HEK293 (cell line): Measurements from ENCODE around the gene WAPL.

Experiments
- BCL6B ChIP-seq: fragments of 450-650 bp; formaldehyde crosslinking; IDR thresholded peaks from 2 replicates; pipeline ENCODE4 v1.5.1; 2017; ENCODE audit warnings: missing biosample characterization, missing genetic modification characterization
- GFI1B ChIP-seq: fragments of 450-650 bp; formaldehyde crosslinking; IDR thresholded peaks from 2 replicates; pipeline ENCODE4 v1.5.1; 2016; ENCODE audit warnings: missing biosample characterization, missing genetic modification characterization
- HOXC10 ChIP-seq: sonication (generic); formaldehyde crosslinking; IDR thresholded peaks from 2 replicates; pipeline ENCODE4 v1.8.1; 2023; ENCODE audit warnings: mild to moderate bottlenecking, missing genetic modification reagents
- INSM2 ChIP-seq: fragments of 450-650 bp; formaldehyde crosslinking; IDR thresholded peaks from 2 replicates; pipeline ENCODE4 v1.5.1; 2016; ENCODE audit warnings: missing biosample characterization, missing genetic modification characterization
- KLF7 ChIP-seq: fragments of 450-650 bp; formaldehyde crosslinking; IDR thresholded peaks from 2 replicates; pipeline ENCODE4 v1.5.1; 2016; ENCODE audit warnings: missing biosample characterization, missing genetic modification characterization, borderline replicate concordance
- KLF8 ChIP-seq: fragments of 450-650 bp; formaldehyde crosslinking; IDR thresholded peaks from 2 replicates; pipeline ENCODE4 v1.5.1; 2016; ENCODE audit warnings: missing biosample characterization, missing genetic modification characterization
- SCRT2 ChIP-seq: fragments of 450-650 bp; formaldehyde crosslinking; IDR thresholded peaks from 2 replicates; pipeline ENCODE4 v1.5.1; 2016; ENCODE audit warnings: missing biosample characterization, missing genetic modification characterization
- SP3 ChIP-seq: fragments of 450-650 bp; formaldehyde crosslinking; IDR thresholded peaks from 2 replicates; pipeline ENCODE4 v1.5.1; 2016; ENCODE audit warnings: missing biosample characterization, missing genetic modification characterization
- TSHZ1 ChIP-seq: fragments of 450-650 bp; formaldehyde crosslinking; IDR thresholded peaks from 2 replicates; pipeline ENCODE4 v1.5.1; 2016; ENCODE audit warnings: missing biosample characterization, missing genetic modification characterization, borderline replicate concordance
- WT1 ChIP-seq: fragments of 450-650 bp; formaldehyde crosslinking; IDR thresholded peaks from 2 replicates; pipeline ENCODE4 v1.5.1; 2016; ENCODE audit warnings: missing biosample characterization, missing genetic modification characterization
- ZBTB21 ChIP-seq: fragments of 450-650 bp; formaldehyde crosslinking; IDR thresholded peaks from 2 replicates; pipeline ENCODE4 v1.5.1; 2017; ENCODE audit warnings: missing biosample characterization, missing genetic modification characterization
- ZFP37 ChIP-seq: fragments of 450-650 bp; formaldehyde crosslinking; IDR thresholded peaks from 2 replicates; pipeline ENCODE4 v1.5.1; 2016; ENCODE audit warnings: missing biosample characterization, missing genetic modification characterization
- ZFP69B ChIP-seq: fragments of 450-650 bp; formaldehyde crosslinking; IDR thresholded peaks from 2 replicates; pipeline ENCODE4 v1.5.1; 2016; ENCODE audit warnings: missing biosample characterization, missing genetic modification characterization
- ZNF112 ChIP-seq: fragments of 450-650 bp; formaldehyde crosslinking; IDR thresholded peaks from 2 replicates; pipeline ENCODE4 v1.5.0; 2017; ENCODE audit warnings: missing biosample characterization, missing genetic modification characterization
- ZNF16 ChIP-seq: fragments of 450-650 bp; formaldehyde crosslinking; IDR thresholded peaks from 2 replicates; pipeline ENCODE4 v1.5.1; 2016; ENCODE audit warnings: low read depth, missing biosample characterization, missing genetic modification characterization
- ZNF184 ChIP-seq: fragments of 450-650 bp; IDR thresholded peaks from 2 replicates; pipeline ENCODE4 v1.5.1; 2018; ENCODE audit warnings: missing biosample characterization, mild to moderate bottlenecking, missing genetic modification characterization
- ZNF19 ChIP-seq: fragments of 450-650 bp; formaldehyde crosslinking; IDR thresholded peaks from 2 replicates; pipeline ENCODE4; 2016; ENCODE audit warnings: missing biosample characterization, missing genetic modification characterization, low read depth
- ZNF202 ChIP-seq: fragments of 450-650 bp; formaldehyde crosslinking; IDR thresholded peaks from 2 replicates; pipeline ENCODE4 v1.5.1; 2016; ENCODE audit warnings: missing biosample characterization, missing genetic modification characterization, borderline replicate concordance
- ZNF211 ChIP-seq: fragments of 450-650 bp; formaldehyde crosslinking; IDR thresholded peaks from 2 replicates; pipeline ENCODE4 v1.5.1; 2016; ENCODE audit warnings: low read depth, missing biosample characterization, missing genetic modification characterization
- ZNF26 ChIP-seq: fragments of 450-650 bp; formaldehyde crosslinking; IDR thresholded peaks from 2 replicates; pipeline ENCODE4 v1.5.1; 2016; ENCODE audit warnings: missing biosample characterization, missing genetic modification characterization
- ZNF274 ChIP-seq, 2 experiments: fragments of 200-500 bp in 1 of 2; fragments of 450-650 bp in 1 of 2; sonication (Bioruptor generic) in 1 of 2; formaldehyde crosslinking in 1 of 2; IDR thresholded peaks; 2 replicates each; pipeline versions ENCODE4 v1.5.1 to v1.6.1; 2014 to 2016; ENCODE audit warnings: borderline replicate concordance in 1 of 2, inconsistent platforms in 1 of 2, low read length in 1 of 2, missing biosample characterization in 1 of 2, missing genetic modification characterization in 1 of 2
- ZNF324 ChIP-seq: fragments of 450-650 bp; formaldehyde crosslinking; IDR thresholded peaks from 2 replicates; pipeline ENCODE4 v1.5.1; 2016; ENCODE audit warnings: missing biosample characterization, missing genetic modification characterization
- ZNF341 ChIP-seq: fragments of 450-650 bp; formaldehyde crosslinking; IDR thresholded peaks from 2 replicates; pipeline ENCODE4; 2016; ENCODE audit warnings: low read depth, missing biosample characterization, missing genetic modification characterization
- ZNF354C ChIP-seq: fragments of 450-650 bp; formaldehyde crosslinking; IDR thresholded peaks from 2 replicates; pipeline ENCODE4 v1.5.1; 2016; ENCODE audit warnings: missing biosample characterization, missing genetic modification characterization, low read depth, borderline replicate concordance
- ZNF423 ChIP-seq: fragments of 450-650 bp; formaldehyde crosslinking; IDR thresholded peaks from 2 replicates; pipeline ENCODE4 v1.5.1; 2016; ENCODE audit warnings: missing biosample characterization, missing genetic modification characterization
- ZNF501 ChIP-seq: fragments of 450-650 bp; formaldehyde crosslinking; IDR thresholded peaks from 2 replicates; pipeline ENCODE4 v1.5.1; 2016; ENCODE audit warnings: missing biosample characterization, missing genetic modification characterization
- ZNF596 ChIP-seq: fragments of 450-650 bp; IDR thresholded peaks from 2 replicates; pipeline ENCODE4 v1.5.0; 2018; ENCODE audit warnings: missing biosample characterization, mild to moderate bottlenecking, missing genetic modification characterization, moderate library complexity
- ZNF664 ChIP-seq: fragments of 450-650 bp; formaldehyde crosslinking; IDR thresholded peaks from 2 replicates; pipeline ENCODE4 v1.5.1; 2016; ENCODE audit warnings: missing biosample characterization, missing genetic modification characterization
- ZNF768 ChIP-seq: fragments of 450-650 bp; formaldehyde crosslinking; IDR thresholded peaks from 2 replicates; pipeline ENCODE4 v1.5.1; 2018; ENCODE audit warnings: missing biosample characterization, mild to moderate bottlenecking, missing genetic modification characterization
- ZNF837 ChIP-seq: fragments of 450-650 bp; formaldehyde crosslinking; IDR thresholded peaks from 2 replicates; pipeline ENCODE4 v1.5.1; 2016; ENCODE audit warnings: missing biosample characterization, missing genetic modification characterization
- ZSCAN4 ChIP-seq: fragments of 450-650 bp; formaldehyde crosslinking; IDR thresholded peaks from 2 replicates; pipeline ENCODE4 v1.5.1; 2017; ENCODE audit warnings: missing biosample characterization, missing genetic modification characterization

WAPL gene

GRCh38 chr10:86399879-86400704 is 121.5 kb downstream of the WAPL start (continued):
- TF ChIP-seq ZNF26 (no peak), ZNF768 (tag by site-specific recombination) (no peak), ZNF664 (no peak), ZNF501 (tag by site-specific recombination) (peak; percentile 88; the same call in 1 of the 2 replicates), ZBTB21 (tag by site-specific recombination) (no peak), SCRT2 (tag by site-specific recombination) (no peak; the same call in 1 of the 2 replicates), KLF7 (tag by site-specific recombination) (peak; percentile 89; the same call in 1 of the 2 replicates), ZNF274 (IDR thresholded peaks at IDR 0.05; ENCODE audit: low read length) (no peak), ZNF274 (tag by site-specific recombination; IDR thresholded peaks at IDR 0.05; ENCODE audit: borderline replicate concordance) (no peak), ZNF354C (tag by site-specific recombination) (no peak), ZNF211 (no peak), ZNF202 (no peak), ZSCAN4 (tag by site-specific recombination) (no peak), WT1 (tag by site-specific recombination) (no peak; the same call in 1 of the 2 replicates), TSHZ1 (no peak), ZNF341 (peak; percentile 45; the same call in 1 of the 2 replicates), ZNF184 (tag by site-specific recombination) (peak; percentile 22; the same call in 1 of the 2 replicates), SP3 (tag by site-specific recombination) (peak; percentile 91), GFI1B (tag by site-specific recombination) (no peak), ZNF19 (tag by site-specific recombination) (no peak), BCL6B (tag by site-specific recombination) (no peak), ZNF423 (tag by site-specific recombination) (no peak), ZNF837 (no peak), ZNF112 (tag by site-specific recombination) (no peak), ZFP37 (tag by site-specific recombination) (peak; percentile 95), INSM2 (tag by site-specific recombination) (no peak; the same call in 1 of the 2 replicates), ZNF16 (tag by site-specific recombination) (no peak), ZNF596 (tag by site-specific recombination) (0 out of 2 replicates have a peak, but pooled peaks have one; percentile 34), KLF8 (peak; percentile 91), ZFP69B (tag by site-specific recombination) (peak; percentile 99), HOXC10 (CRISPR knock-in tag) (no peak), ZNF324 (tag by site-specific recombination) (peak; percentile 18; the same call in 1 of the 2 replicates)
